Neural cell (in vitro differentiated cells): ENCODE measurements around the gene CDK9. TPM values are rescaled to one million over a fixed set of nuclear protein-coding genes. Genes with fewer than 3 reads are reported as not detected.

ENCODE experiments used
- H2AFZ ChIP-seq: fragments of 200-600, 300-800 bp; sonication (generic), shearing (Covaris generic); 2 replicates; pipeline ENCODE4 v1.6.0; 2014; ENCODE audit warnings: low read depth, mild to moderate bottlenecking, antibody characterized with exemption, low read length, moderate library complexity
- H3F3A ChIP-seq: fragments of 200-600 bp; shearing (Covaris generic); 2 replicates; pipeline ENCODE4 v1.6.1; 2016; ENCODE audit warnings: mild to moderate bottlenecking, moderate library complexity, mixed read lengths, antibody characterized with exemption, low read length; ENCODE audit not compliant: insufficient read depth, poor library complexity, severe bottlenecking
- H3K27ac ChIP-seq: fragments of 200-600, 300-800 bp; sonication (generic), shearing (Covaris generic); 2 replicates; pipeline ENCODE4 v1.5.1; 2014; ENCODE audit warnings: mild to moderate bottlenecking, low read length, moderate library complexity
- H3K27me3 ChIP-seq: fragments of 300-800, 200-600 bp; sonication (generic), shearing (Covaris generic); 2 replicates; pipeline ENCODE4 v1.6.0; 2014; ENCODE audit warnings: mild to moderate bottlenecking, low read depth, low read length, moderate library complexity; ENCODE audit not compliant: insufficient read depth
- H3K36me3 ChIP-seq: fragments of 300-800, 200-600 bp; sonication (generic), shearing (Covaris generic); 2 replicates; pipeline ENCODE4 v1.5.1; 2014; ENCODE audit warnings: mild to moderate bottlenecking, antibody characterized with exemption, low read length, moderate library complexity; ENCODE audit not compliant: insufficient read depth
- H3K4me2 ChIP-seq: fragments of 300-800, 200-600 bp; sonication (generic), shearing (Covaris generic); 2 replicates; pipeline ENCODE4 v1.6.0; 2014; ENCODE audit warnings: mild to moderate bottlenecking, low read length
- H3K4me3 ChIP-seq: fragments of 300-800, 200-600 bp; sonication (generic), shearing (Covaris generic); 2 replicates; pipeline ENCODE4 v1.5.1; 2014; ENCODE audit warnings: mild to moderate bottlenecking, low read length, moderate library complexity
- H3K79me2 ChIP-seq: fragments of 200-600 bp; shearing (Covaris generic); replicated peaks from 2 replicates; pipeline ENCODE4 v1.6.0; 2014; ENCODE audit warnings: mild to moderate bottlenecking, low read length, moderate library complexity; ENCODE audit not compliant: insufficient read depth
- H3K9ac ChIP-seq: fragments of 300-800, 200-600 bp; sonication (generic), shearing (Covaris generic); 2 replicates; pipeline ENCODE4 v1.6.1; 2016; ENCODE audit warnings: mild to moderate bottlenecking, low read length, mixed read lengths
- H3K9me2 ChIP-seq: fragments of 200-600 bp; shearing (Covaris generic); 2 replicates; pipeline ENCODE4 v1.6.1; 2016; ENCODE audit warnings: mild to moderate bottlenecking, low read length, mixed read lengths; ENCODE audit not compliant: insufficient read depth
- H3K9me3 ChIP-seq: fragments of 200-600, 300-800 bp; sonication (generic), shearing (Covaris generic); 2 replicates; pipeline ENCODE4 v1.6.1; 2016; ENCODE audit warnings: mild to moderate bottlenecking, mixed run types, low read length, moderate library complexity, mixed read lengths
- H4K20me1 ChIP-seq: fragments of 200-600 bp; shearing (Covaris generic); 2 replicates; pipeline ENCODE4 v1.6.1; 2016; ENCODE audit warnings: mild to moderate bottlenecking, mixed run types; ENCODE audit not compliant: insufficient read depth
- EP300 ChIP-seq: fragments of 450-650 bp; conservative IDR thresholded peaks from 2 replicates; pipeline ENCODE4 v1.6.1; 2014; ENCODE audit warnings: antibody characterized with exemption, mild to moderate bottlenecking, moderate library complexity; ENCODE audit not compliant: poor library complexity, severe bottlenecking
- EZH2 ChIP-seq: fragments of 200-600, 300-800 bp; shearing (Covaris generic), sonication (generic); IDR thresholded peaks from 2 replicates; pipeline ENCODE4 v1.6.1; 2014; ENCODE audit warnings: antibody characterized with exemption, low read length, borderline replicate concordance, mild to moderate bottlenecking; ENCODE audit not compliant: insufficient read depth, poor library complexity, severe bottlenecking
- MXI1 ChIP-seq: fragments of 450-650 bp; conservative IDR thresholded peaks from 2 replicates; pipeline ENCODE4 v1.6.1; 2014; ENCODE audit warnings: antibody characterized with exemption, mild to moderate bottlenecking; ENCODE audit not compliant: poor library complexity, severe bottlenecking
- POLR2AphosphoS5 ChIP-seq: IDR thresholded peaks from 2 replicates; pipeline ENCODE4 v1.6.1; 2012
- RAD21 ChIP-seq: fragments of 450-650 bp; conservative IDR thresholded peaks from 2 replicates; pipeline ENCODE4 v1.6.1; 2014; ENCODE audit warnings: antibody characterized with exemption, mild to moderate bottlenecking, moderate library complexity
- SMC3 ChIP-seq: fragments of 450-650 bp; conservative IDR thresholded peaks from 2 replicates; pipeline ENCODE4 v1.6.1; 2014; ENCODE audit warnings: antibody characterized with exemption, mild to moderate bottlenecking, moderate library complexity; ENCODE audit not compliant: poor library complexity
- TAF1 ChIP-seq: IDR thresholded peaks from 2 replicates; pipeline ENCODE4 v1.6.1; 2012; ENCODE audit warnings: low read depth
- polyA plus RNA-seq: library from polyadenylated mRNA; depleted of rRNA; stranded (reverse); fragments of >200 nt; gene quantifications from 2 replicates; pipeline ENCODE4 v1.2.3, GENCODE V29; 2014
- TF ChIP-seq, protein P1 (sequence below): IDR thresholded peaks from 2 replicates; pipeline ENCODE4 v1.6.1; 2012; ENCODE audit warnings: borderline replicate concordance
- TF ChIP-seq, protein P2 (sequence below): fragments of 450-650 bp; IDR thresholded peaks from 2 replicates; pipeline ENCODE4 v1.5.1; 2014; ENCODE audit warnings: antibody characterized with exemption, mild to moderate bottlenecking, moderate library complexity; ENCODE audit not compliant: poor library complexity, severe bottlenecking

CDK9 gene
- polyA plus RNA-seq, 1 donor from 2014 or later: 195 TPM

DNA sequence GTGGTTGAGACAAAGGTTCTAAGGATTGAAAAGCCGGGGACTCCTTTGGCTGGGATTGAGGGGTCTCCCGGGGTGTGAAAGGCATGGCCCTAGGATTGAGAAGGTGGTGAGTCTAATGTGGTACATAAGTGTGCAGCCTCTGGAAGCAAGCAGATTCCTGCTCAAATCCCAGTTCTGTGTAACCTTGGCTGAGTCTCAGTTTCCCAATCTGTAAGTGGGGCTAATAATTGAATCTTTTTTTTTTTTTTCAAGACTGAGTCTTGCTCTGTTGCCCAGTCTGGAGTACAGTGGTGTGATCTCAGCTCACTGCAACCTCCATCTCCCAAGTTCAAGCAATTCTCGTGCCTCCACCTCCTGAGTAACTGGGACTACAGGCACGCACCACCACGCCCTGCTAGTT lies 13.2 kb upstream of the CDK9 start:
- Histone ChIP-seq H3K4me2 (no peak overlapping the region), H3K27ac (no peak overlapping the region)
- no peak for TF ChIP-seq SMC3
- TF ChIP-seq EZH2: no peak
- no peak for TF ChIP-seq TAF1

DNA sequence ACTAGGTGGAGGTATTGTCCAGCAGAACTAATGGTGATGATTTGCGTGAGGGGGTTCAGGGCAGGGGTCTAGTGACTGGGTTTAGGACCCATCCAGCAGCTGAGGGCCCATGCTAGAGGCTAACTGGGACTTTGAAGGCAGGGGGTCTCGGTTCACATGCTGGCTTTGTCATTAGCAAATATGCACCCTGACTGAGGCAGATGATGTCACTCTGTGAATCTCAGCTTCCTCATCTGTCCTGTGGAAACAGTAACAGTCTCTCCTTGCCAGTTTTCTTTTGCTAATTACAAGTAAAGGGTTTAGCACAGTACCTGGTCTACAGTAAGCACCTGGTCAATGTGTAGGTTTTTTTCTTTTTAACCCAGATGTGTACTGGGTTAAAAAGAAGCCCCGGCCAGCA lies 12.6 kb upstream of the CDK9 start:
- H4K20me1 ChIP-seq: no peaks in the 10 kb centered on the region
- no peak for TF ChIP-seq TAF1
- TF ChIP-seq POLR2AphosphoS5: no peak
- no peak for TF ChIP-seq RAD21
- no peak for TF ChIP-seq EZH2
- TF ChIP-seq SMC3: no peak
- no peak for TF ChIP-seq EP300
- TF ChIP-seq MXI1: no peak
- TF ChIP-seq, protein P1, sequence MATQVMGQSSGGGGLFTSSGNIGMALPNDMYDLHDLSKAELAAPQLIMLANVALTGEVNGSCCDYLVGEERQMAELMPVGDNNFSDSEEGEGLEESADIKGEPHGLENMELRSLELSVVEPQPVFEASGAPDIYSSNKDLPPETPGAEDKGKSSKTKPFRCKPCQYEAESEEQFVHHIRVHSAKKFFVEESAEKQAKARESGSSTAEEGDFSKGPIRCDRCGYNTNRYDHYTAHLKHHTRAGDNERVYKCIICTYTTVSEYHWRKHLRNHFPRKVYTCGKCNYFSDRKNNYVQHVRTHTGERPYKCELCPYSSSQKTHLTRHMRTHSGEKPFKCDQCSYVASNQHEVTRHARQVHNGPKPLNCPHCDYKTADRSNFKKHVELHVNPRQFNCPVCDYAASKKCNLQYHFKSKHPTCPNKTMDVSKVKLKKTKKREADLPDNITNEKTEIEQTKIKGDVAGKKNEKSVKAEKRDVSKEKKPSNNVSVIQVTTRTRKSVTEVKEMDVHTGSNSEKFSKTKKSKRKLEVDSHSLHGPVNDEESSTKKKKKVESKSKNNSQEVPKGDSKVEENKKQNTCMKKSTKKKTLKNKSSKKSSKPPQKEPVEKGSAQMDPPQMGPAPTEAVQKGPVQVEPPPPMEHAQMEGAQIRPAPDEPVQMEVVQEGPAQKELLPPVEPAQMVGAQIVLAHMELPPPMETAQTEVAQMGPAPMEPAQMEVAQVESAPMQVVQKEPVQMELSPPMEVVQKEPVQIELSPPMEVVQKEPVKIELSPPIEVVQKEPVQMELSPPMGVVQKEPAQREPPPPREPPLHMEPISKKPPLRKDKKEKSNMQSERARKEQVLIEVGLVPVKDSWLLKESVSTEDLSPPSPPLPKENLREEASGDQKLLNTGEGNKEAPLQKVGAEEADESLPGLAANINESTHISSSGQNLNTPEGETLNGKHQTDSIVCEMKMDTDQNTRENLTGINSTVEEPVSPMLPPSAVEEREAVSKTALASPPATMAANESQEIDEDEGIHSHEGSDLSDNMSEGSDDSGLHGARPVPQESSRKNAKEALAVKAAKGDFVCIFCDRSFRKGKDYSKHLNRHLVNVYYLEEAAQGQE: no peak
- TF ChIP-seq, protein P2, sequence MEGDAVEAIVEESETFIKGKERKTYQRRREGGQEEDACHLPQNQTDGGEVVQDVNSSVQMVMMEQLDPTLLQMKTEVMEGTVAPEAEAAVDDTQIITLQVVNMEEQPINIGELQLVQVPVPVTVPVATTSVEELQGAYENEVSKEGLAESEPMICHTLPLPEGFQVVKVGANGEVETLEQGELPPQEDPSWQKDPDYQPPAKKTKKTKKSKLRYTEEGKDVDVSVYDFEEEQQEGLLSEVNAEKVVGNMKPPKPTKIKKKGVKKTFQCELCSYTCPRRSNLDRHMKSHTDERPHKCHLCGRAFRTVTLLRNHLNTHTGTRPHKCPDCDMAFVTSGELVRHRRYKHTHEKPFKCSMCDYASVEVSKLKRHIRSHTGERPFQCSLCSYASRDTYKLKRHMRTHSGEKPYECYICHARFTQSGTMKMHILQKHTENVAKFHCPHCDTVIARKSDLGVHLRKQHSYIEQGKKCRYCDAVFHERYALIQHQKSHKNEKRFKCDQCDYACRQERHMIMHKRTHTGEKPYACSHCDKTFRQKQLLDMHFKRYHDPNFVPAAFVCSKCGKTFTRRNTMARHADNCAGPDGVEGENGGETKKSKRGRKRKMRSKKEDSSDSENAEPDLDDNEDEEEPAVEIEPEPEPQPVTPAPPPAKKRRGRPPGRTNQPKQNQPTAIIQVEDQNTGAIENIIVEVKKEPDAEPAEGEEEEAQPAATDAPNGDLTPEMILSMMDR: no peak
- no peaks in the 10 kb centered on the region for H3K9me2 ChIP-seq
- no peaks in the 10 kb centered on the region for H3K36me3 ChIP-seq
- no peak overlapping the region for H3K27ac ChIP-seq
- H2AFZ ChIP-seq: no peak overlapping the region
- no peak overlapping the region for H3K4me2 ChIP-seq
- H3K9me3 ChIP-seq: no peaks in the 10 kb centered on the region
- H3K27me3 ChIP-seq: no peaks in the 10 kb centered on the region
- H3K79me2 ChIP-seq: no peaks in the 10 kb centered on the region
- no peaks in the 10 kb centered on the region for H3F3A ChIP-seq
- H3K4me3 ChIP-seq: no peak overlapping the region
- no peak overlapping the region for H3K9ac ChIP-seq

More for the DNA sequence above, 13.2 kb upstream of the CDK9 start:
- H4K20me1 ChIP-seq: no peaks in the 10 kb centered on the region
- H3K9ac ChIP-seq: no peak overlapping the region
- no peaks in the 10 kb centered on the region for H3K79me2 ChIP-seq
- no peaks in the 10 kb centered on the region for H3F3A ChIP-seq
- H3K36me3 ChIP-seq: no peaks in the 10 kb centered on the region
- no peak overlapping the region for H2AFZ ChIP-seq
- H3K27me3 ChIP-seq: no peaks in the 10 kb centered on the region
- H3K4me3 ChIP-seq: no peak overlapping the region
- H3K9me3 ChIP-seq: no peaks in the 10 kb centered on the region
- H3K9me2 ChIP-seq: no peaks in the 10 kb centered on the region

DNA sequence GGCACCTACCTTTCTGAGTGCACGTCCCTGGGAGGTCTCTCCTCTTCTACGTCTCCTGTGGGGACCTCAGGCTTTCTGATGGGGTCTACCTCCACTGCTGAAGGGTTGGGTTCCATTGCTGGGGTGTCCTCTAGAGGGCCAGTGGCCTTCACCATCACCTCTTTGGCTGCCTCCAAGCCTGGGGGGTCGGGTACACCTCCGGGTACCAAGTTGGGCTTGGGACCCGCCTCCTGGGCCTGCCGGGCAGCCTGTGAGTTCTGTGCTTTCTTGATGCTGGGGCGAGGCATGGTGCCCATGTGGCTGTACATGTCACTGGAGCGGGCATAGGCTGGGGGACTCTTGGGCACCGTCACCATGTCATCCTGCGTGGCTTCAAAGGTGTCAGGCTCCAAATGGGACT lies 11.9 kb upstream of the CDK9 start:
- H3K27me3 ChIP-seq: no peaks in the 10 kb centered on the region
- no peaks in the 10 kb centered on the region for H3K79me2 ChIP-seq
- TF ChIP-seq MXI1 (no peak), EP300 (no peak), RAD21 (no peak), EZH2 (no peak), SMC3 (no peak), POLR2AphosphoS5 (no peak), TAF1 (no peak)
- TF ChIP-seq, protein P2: no peak
- TF ChIP-seq, protein P1: no peak
- no peak overlapping the region for H2AFZ ChIP-seq
- H3K4me2 ChIP-seq: no peak overlapping the region
- no peak overlapping the region for H3K9ac ChIP-seq
- H3K9me2 ChIP-seq: no peaks in the 10 kb centered on the region
- no peak overlapping the region for H3K4me3 ChIP-seq
- H3K27ac ChIP-seq: no peak overlapping the region
- no peaks in the 10 kb centered on the region for H3K36me3 ChIP-seq
- H3F3A ChIP-seq: no peaks in the 10 kb centered on the region
- H3K9me3 ChIP-seq: no peaks in the 10 kb centered on the region
- no peaks in the 10 kb centered on the region for H4K20me1 ChIP-seq
